CD4-positive, alpha-beta T cell (primary cell): Measurements from ENCODE around the gene TNS3. TPM values are rescaled to one million over a fixed set of nuclear protein-coding genes. Genes with fewer than 3 reads are reported as not detected.

Source experiments
- ATAC-seq: fragments of 200-7000 bp; cut with Tn5 transposase; one replicate; pipeline ENCODE4 v1.10.0; 2022; ENCODE audit warnings: mild to moderate bottlenecking; ENCODE audit not compliant: poor library complexity
- CTCF ChIA-PET: fragments of 350-600 bp; sonication (Branson Sonifier 250); formaldehyde crosslinking; loops from one replicate; lab custom pipeline; 2021; ENCODE audit warnings: antibody characterized with exemption, inconsistent platforms; lab: Charles Lee
- POLR2A ChIA-PET: fragments of 350-600 bp; sonication (Branson Sonifier 250); formaldehyde crosslinking; loops from one replicate; lab custom pipeline; 2021; ENCODE audit warnings: antibody characterized with exemption, inconsistent platforms; lab: Charles Lee
- DNase-seq, 14 experiments: peaks; one replicate each; pipeline ENCODE4 v3.0.0-alpha.2; 2013 to 2020; ENCODE audit warnings: mixed read lengths in 2 of 14
- H3K27ac ChIP-seq, 2 donors: one replicate each; pipeline versions ENCODE4 v1.5.1 to v1.7.0; 2013; ENCODE audit warnings: low read length in 2 of 2, low read depth in 1 of 2, mild to moderate bottlenecking in 1 of 2
- H3K27me3 ChIP-seq, 2 experiments: 1 replicate in 1 of 2; 2 replicates in 1 of 2; pipeline versions ENCODE4 v1.6.1 to v1.7.0; 2013; ENCODE audit warnings: low read length in 2 of 2, control low read depth in 1 of 2, mild to moderate bottlenecking in 1 of 2, moderate library complexity in 1 of 2; ENCODE audit not compliant: insufficient read depth in 2 of 2, control insufficient read depth in 1 of 2
- H3K36me3 ChIP-seq: one replicate; pipeline ENCODE4 v1.6.1; 2013; ENCODE audit warnings: low read length, control low read depth; ENCODE audit not compliant: insufficient read depth
- H3K4me1 ChIP-seq: one replicate; pipeline ENCODE4 v1.6.1; 2013; ENCODE audit warnings: low read length, control low read depth; ENCODE audit not compliant: insufficient read depth
- H3K4me3 ChIP-seq: one replicate; pipeline ENCODE4 v1.5.1; 2013; ENCODE audit warnings: mild to moderate bottlenecking, low read length, moderate library complexity
- H3K9me3 ChIP-seq, 2 experiments: 1 replicate in 1 of 2; 2 replicates in 1 of 2; pipeline versions ENCODE4 v1.6.1 to v1.7.0; 2013; ENCODE audit warnings: low read length in 2 of 2, mild to moderate bottlenecking in 2 of 2, control low read depth in 1 of 2, moderate library complexity in 1 of 2; ENCODE audit not compliant: control insufficient read depth in 1 of 2, insufficient read depth in 1 of 2
- H3K27ac Mint-ChIP-seq: one replicate; pipeline ENCODE4 v1.8.0; 2020; ENCODE audit warnings: mixed read lengths
- H3K27me3 Mint-ChIP-seq: one replicate; pipeline ENCODE4 v1.8.0; 2021; ENCODE audit warnings: mixed read lengths
- H3K36me3 Mint-ChIP-seq: one replicate; pipeline ENCODE4 v1.8.0; 2021; ENCODE audit warnings: low read depth, mixed read lengths
- H3K4me1 Mint-ChIP-seq: one replicate; pipeline ENCODE4 v1.8.0; 2021; ENCODE audit warnings: low read depth, mixed read lengths
- H3K4me3 Mint-ChIP-seq: one replicate; pipeline ENCODE4 v1.8.0; 2020; ENCODE audit warnings: mild to moderate bottlenecking, mixed read lengths
- H3K9me3 Mint-ChIP-seq: one replicate; pipeline ENCODE4 v1.8.0; 2020; ENCODE audit warnings: mixed read lengths
- CTCF ChIP-seq: fragments of 200-600 bp; IDR thresholded peaks from one replicate; pipeline ENCODE4 v1.8.0; 2022; ENCODE audit warnings: antibody characterized with exemption, mild to moderate bottlenecking
- intact Hi-C, 2 experiments: fragments of 100-400 bp; cut with DNase I in 1 of 2; cut with micrococcal nuclease in 1 of 2; formaldehyde crosslinking; loops; one replicate each; pipeline versions ENCODE4 v1.15.1 to v1.9.0; 2023 to 2025; cut with DNase I, micrococcal nuclease
- total RNA-seq, 174 experiments: library from RNA in 2 of 174; stranded (reverse) in 2 of 174; gene quantifications; one replicate each; pipeline ENCODE4 v1.2.3 and lab custom pipeline; 2021 to 2026

The TNS3 gene
- total RNA-seq, 2 experiments from 2014 or later = 0.16 to 0.47 TPM

DNA sequence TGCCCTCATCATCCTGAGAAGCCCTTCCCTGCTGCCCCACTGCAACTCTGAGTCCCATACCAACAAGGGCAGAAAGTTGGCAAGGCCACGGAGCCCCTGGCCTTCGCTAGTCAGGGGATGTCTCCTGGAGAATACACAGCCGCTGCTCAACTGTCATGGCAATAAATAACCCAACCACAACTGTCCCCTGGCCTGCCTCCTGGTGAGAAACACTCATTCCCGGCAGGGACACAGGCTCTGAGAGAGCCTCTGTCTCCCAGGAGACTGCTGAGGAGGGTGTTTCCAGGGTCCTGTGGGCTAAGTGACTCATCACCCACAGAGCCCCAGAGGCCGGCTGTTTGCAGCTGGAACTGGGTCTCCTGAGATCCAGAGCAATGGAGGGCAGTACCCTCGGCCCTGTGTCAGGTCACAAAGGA lies 354.1 kb downstream of the TNS3 start:
- H3K4me3 Mint-ChIP-seq = no peak overlapping the region
- H3K36me3 Mint-ChIP-seq = no peaks in the 10 kb centered on the region
- H3K27me3 Mint-ChIP-seq = peaks cover 8% of the 10 kb centered on the region

GRCh38 chr7:47226696-47227095 lies 355.2 kb downstream of the TNS3 start:
- DNase-seq (no peak), ATAC-seq (no peak)
- H3K27ac Mint-ChIP-seq = no peak overlapping the region
- no peak for TF ChIP-seq CTCF
- peaks cover 8% of the 10 kb centered on the region for H3K27me3 Mint-ChIP-seq
- POLR2A ChIA-PET = no interaction called here
- no peak overlapping the region for H3K4me3 Mint-ChIP-seq
- Histone ChIP-seq H3K9me3 (peaks cover 0 to 15% of the 10 kb centered on the region in 2 experiments), H3K4me3 (no peak overlapping the region), H3K27me3 (peaks cover 4% of the 10 kb centered on the region in 2 experiments), H3K4me1 (no peaks in the 10 kb centered on the region), H3K36me3 (no peaks in the 10 kb centered on the region), H3K27ac (no peak overlapping the region)
- intact Hi-C loops = no loop called here
- H3K9me3 Mint-ChIP-seq = no peaks in the 10 kb centered on the region
- CTCF ChIA-PET = no interaction called here
- H3K4me1 Mint-ChIP-seq = no peaks in the 10 kb centered on the region
- no peaks in the 10 kb centered on the region for H3K36me3 Mint-ChIP-seq

More for the DNA sequence above, 354.1 kb downstream of the TNS3 start:
- no peak overlapping the region for H3K27ac Mint-ChIP-seq
- peaks cover 4% of the 10 kb centered on the region in 2 experiments for H3K27me3 ChIP-seq
- H3K4me1 Mint-ChIP-seq = no peaks in the 10 kb centered on the region
- H3K9me3 Mint-ChIP-seq = no peaks in the 10 kb centered on the region
- ChIA-PET CTCF (no interaction called here), POLR2A (no interaction called here)
- DNase-seq = peak in 1 of 14 experiments; percentile 7
- no peak overlapping the region for H3K4me3 ChIP-seq
- no peak for ATAC-seq
- no peak overlapping the region for H3K27ac ChIP-seq
- no peaks in the 10 kb centered on the region for H3K4me1 ChIP-seq
- intact Hi-C loops = no loop called here
- peaks cover 0 to 15% of the 10 kb centered on the region in 2 experiments for H3K9me3 ChIP-seq
- no peaks in the 10 kb centered on the region for H3K36me3 ChIP-seq
- no peak for TF ChIP-seq CTCF

GRCh38 chr7:47225387-47226131 lies 356.4 kb downstream of the TNS3 start:
- Histone ChIP-seq H3K27ac (no peak overlapping the region), H3K27me3 (peaks cover 4% of the 10 kb centered on the region in 2 experiments), H3K9me3 (peaks cover 0 to 15% of the 10 kb centered on the region in 2 experiments), H3K4me3 (no peak overlapping the region), H3K36me3 (no peaks in the 10 kb centered on the region), H3K4me1 (no peaks in the 10 kb centered on the region)
- DNase-seq = peak in 1 of 14 experiments; percentile 12
- Mint-ChIP-seq H3K9me3 (no peaks in the 10 kb centered on the region), H3K27ac (no peak overlapping the region), H3K27me3 (peaks cover 8% of the 10 kb centered on the region), H3K36me3 (no peaks in the 10 kb centered on the region), H3K4me1 (no peaks in the 10 kb centered on the region), H3K4me3 (no peak overlapping the region)
- POLR2A ChIA-PET = no interaction called here
- no peak for TF ChIP-seq CTCF
- intact Hi-C loops = no loop called here
- CTCF ChIA-PET = no interaction called here
- ATAC-seq = no peak
